ENCODE data around the gene CYREN. TPM values are rescaled to one million over a fixed set of nuclear protein-coding genes. Genes with fewer than 3 reads are reported as not detected.

The CYREN gene
- total and polyA plus RNA-seq, 9 of the 15 experiments (the other 6 are each of a cell fraction or from before 2014, with no cell fraction given): 13.9 to 108 (median 88.8) TPM

DNA sequence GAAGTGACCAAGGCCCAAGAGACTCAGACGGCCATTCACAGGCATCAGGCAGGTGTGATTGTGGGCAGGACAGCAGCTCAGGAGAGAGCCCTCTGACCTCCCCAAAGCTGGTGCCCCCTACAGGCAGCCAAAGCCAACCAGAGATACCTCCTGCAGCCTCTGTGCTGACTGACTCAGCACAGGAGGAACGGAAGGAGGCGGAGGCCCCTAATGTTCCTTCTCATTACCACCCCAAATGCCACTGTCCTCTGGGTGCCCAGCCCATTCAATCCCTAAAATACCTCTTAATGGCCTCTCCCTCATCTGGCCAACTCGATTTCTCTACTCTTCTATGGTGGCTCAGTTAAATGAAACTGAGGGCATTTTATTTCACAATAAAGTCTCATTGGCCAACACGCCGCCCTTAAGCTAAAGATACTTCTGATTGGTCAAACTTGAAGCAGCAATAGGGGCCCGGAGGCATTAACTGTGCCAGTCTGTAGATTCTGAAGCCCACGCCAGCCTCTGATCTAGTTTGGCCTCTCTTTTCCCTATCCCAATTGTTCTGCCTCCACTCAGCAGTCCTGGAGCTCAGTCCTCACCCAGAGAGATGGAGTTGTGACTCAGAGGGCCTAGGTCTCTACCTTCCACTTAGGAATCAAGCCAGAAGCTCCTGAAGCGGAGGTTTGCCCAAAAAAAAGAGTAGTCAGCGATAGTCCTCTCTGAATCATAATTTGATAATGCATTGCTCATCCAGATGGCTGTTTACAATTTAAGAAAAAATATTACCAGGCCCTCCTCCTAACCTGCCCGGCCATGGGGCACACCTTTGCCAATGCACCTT, 1.2 kb downstream of the CYREN start (continued):
- TF ChIP-seq TEAD4 (IDR thresholded peaks at IDR 0.05; ENCODE audit: low read length): no peak
- TF ChIP-seq TEAD4 (CRISPR knock-in tag; IDR thresholded peaks at IDR 0.05; ENCODE audit: borderline replicate concordance): no peak
- no peak for TF ChIP-seq ELF4 (CRISPR knock-in tag; IDR thresholded peaks at IDR 0.05)
- TF ChIP-seq, protein P1, sequence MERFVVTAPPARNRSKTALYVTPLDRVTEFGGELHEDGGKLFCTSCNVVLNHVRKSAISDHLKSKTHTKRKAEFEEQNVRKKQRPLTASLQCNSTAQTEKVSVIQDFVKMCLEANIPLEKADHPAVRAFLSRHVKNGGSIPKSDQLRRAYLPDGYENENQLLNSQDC (CRISPR knock-in tag; IDR thresholded peaks at IDR 0.05): no peak
- no peak for TF ChIP-seq ZBED1 (IDR thresholded peaks at IDR 0.05)
- no peak for TF ChIP-seq NFIC (IDR thresholded peaks at IDR 0.05)
- TF ChIP-seq PTBP1 (IDR thresholded peaks at IDR 0.05; ENCODE audit: low read depth, low read length): 0 out of 2 replicates have a peak, but pooled peaks have one; percentile 39
- no peak for TF ChIP-seq SRSF3 (IDR thresholded peaks at IDR 0.05; ENCODE audit: insufficient read depth, low read length)
- TF ChIP-seq, protein P2, sequence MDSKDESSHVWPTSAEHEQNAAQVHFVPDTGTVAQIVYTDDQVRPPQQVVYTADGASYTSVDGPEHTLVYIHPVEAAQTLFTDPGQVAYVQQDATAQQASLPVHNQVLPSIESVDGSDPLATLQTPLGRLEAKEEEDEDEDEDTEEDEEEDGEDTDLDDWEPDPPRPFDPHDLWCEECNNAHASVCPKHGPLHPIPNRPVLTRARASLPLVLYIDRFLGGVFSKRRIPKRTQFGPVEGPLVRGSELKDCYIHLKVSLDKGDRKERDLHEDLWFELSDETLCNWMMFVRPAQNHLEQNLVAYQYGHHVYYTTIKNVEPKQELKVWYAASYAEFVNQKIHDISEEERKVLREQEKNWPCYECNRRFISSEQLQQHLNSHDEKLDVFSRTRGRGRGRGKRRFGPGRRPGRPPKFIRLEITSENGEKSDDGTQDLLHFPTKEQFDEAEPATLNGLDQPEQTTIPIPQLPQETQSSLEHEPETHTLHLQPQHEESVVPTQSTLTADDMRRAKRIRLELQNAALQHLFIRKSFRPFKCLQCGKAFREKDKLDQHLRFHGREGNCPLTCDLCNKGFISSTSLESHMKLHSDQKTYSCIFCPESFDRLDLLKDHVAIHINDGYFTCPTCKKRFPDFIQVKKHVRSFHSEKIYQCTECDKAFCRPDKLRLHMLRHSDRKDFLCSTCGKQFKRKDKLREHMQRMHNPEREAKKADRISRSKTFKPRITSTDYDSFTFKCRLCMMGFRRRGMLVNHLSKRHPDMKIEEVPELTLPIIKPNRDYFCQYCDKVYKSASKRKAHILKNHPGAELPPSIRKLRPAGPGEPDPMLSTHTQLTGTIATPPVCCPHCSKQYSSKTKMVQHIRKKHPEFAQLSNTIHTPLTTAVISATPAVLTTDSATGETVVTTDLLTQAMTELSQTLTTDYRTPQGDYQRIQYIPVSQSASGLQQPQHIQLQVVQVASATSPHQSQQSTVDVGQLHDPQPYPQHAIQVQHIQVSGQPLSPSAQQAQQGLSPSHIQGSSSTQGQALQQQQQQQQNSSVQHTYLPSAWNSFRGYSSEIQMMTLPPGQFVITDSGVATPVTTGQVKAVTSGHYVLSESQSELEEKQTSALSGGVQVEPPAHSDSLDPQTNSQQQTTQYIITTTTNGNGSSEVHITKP (IDR thresholded peaks at IDR 0.05; ENCODE audit: partially characterized antibody): no peak
- TF ChIP-seq TSHZ1 (CRISPR knock-in tag; IDR thresholded peaks at IDR 0.05): no peak
- TF ChIP-seq ZNF436 (CRISPR knock-in tag; IDR thresholded peaks at IDR 0.05): no peak
- TF ChIP-seq HEY1 (CRISPR knock-in tag; IDR thresholded peaks at IDR 0.05; ENCODE audit: borderline replicate concordance): no peak
- TF ChIP-seq ETS2 (tag; IDR thresholded peaks at IDR 0.05; ENCODE audit: borderline replicate concordance, poor library complexity, severe bottlenecking): no peak
- peak; percentile 40; the same call in 1 of the 2 replicates for TF ChIP-seq EP300 (IDR thresholded peaks at IDR 0.05; ENCODE audit: low read length)
- TF ChIP-seq SLC30A9 (CRISPR knock-in tag; IDR thresholded peaks at IDR 0.05): no peak
- no peak for TF ChIP-seq RCOR1 (IDR thresholded peaks at IDR 0.05; ENCODE audit: borderline replicate concordance in 1 of 2, low read depth in 2 of 2, low read length in 2 of 2)
- TF ChIP-seq, protein P3, sequence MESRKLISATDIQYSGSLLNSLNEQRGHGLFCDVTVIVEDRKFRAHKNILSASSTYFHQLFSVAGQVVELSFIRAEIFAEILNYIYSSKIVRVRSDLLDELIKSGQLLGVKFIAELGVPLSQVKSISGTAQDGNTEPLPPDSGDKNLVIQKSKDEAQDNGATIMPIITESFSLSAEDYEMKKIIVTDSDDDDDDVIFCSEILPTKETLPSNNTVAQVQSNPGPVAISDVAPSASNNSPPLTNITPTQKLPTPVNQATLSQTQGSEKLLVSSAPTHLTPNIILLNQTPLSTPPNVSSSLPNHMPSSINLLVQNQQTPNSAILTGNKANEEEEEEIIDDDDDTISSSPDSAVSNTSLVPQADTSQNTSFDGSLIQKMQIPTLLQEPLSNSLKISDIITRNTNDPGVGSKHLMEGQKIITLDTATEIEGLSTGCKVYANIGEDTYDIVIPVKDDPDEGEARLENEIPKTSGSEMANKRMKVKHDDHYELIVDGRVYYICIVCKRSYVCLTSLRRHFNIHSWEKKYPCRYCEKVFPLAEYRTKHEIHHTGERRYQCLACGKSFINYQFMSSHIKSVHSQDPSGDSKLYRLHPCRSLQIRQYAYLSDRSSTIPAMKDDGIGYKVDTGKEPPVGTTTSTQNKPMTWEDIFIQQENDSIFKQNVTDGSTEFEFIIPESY (CRISPR knock-in tag; IDR thresholded peaks at IDR 0.05): no peak
